Panc1 (cell line): ENCODE data around the gene CASTOR1. TPM values are rescaled to one million over a fixed set of nuclear protein-coding genes. Genes with fewer than 3 reads are reported as not detected.

Source experiments
- ATAC-seq: fragments of 200-7000 bp; cut with Tn5 transposase; 2 replicates; pipeline ENCODE4 v1.9.1; 2020; ENCODE audit warnings: mild to moderate bottlenecking, moderate library complexity
- BruUV-seq: library from RNA; stranded (reverse); fragments of 400-500 nt; replicated peaks from 2 replicates; lab custom pipeline; 2021; lab: Mats Ljungman, UMichigan
- CTCF ChIA-PET: fragments of 300-600 bp; sonication (Branson Sonifier 250); formaldehyde crosslinking; loops from one replicate; lab custom pipeline; 2022; ENCODE audit warnings: antibody characterized with exemption; lab: Charles Lee
- POLR2A ChIA-PET: fragments of 300-600 bp; sonication (Branson Sonifier 250); formaldehyde crosslinking; loops from one replicate; lab custom pipeline; 2022; ENCODE audit warnings: antibody characterized with exemption; lab: Charles Lee
- DNase-seq: peaks from one replicate; pipeline ENCODE4 v3.0.0-alpha.2; 2010; ENCODE audit warnings: low read depth, low spot score
- H3K27ac ChIP-seq: 2 replicates; pipeline ENCODE4 v1.5.1; 2011; ENCODE audit warnings: mild to moderate bottlenecking, low read length, inconsistent platforms
- H3K27me3 ChIP-seq: fragments of 200-500 bp; sonication (Bioruptor generic); 2 replicates; pipeline ENCODE4 v1.6.0; 2014; ENCODE audit warnings: low read length, inconsistent platforms; ENCODE audit not compliant: control insufficient read depth, insufficient read depth
- H3K36me3 ChIP-seq: fragments of 200-500 bp; sonication (Bioruptor generic); 2 replicates; pipeline ENCODE4 v1.5.1; 2014; ENCODE audit warnings: inconsistent platforms, mild to moderate bottlenecking, low read length, moderate library complexity; ENCODE audit not compliant: control insufficient read depth, insufficient read depth
- H3K4me1 ChIP-seq: 2 replicates; pipeline ENCODE4 v1.5.1; 2011; ENCODE audit warnings: inconsistent platforms, mild to moderate bottlenecking, low read length, moderate library complexity; ENCODE audit not compliant: control insufficient read depth, insufficient read depth
- H3K4me3 ChIP-seq, 2 experiments: 2 replicates each; pipeline ENCODE4 v1.5.1; 2011 to 2012; ENCODE audit warnings: low read depth in 2 of 2, low read length in 2 of 2, mild to moderate bottlenecking in 2 of 2, inconsistent platforms in 1 of 2, moderate library complexity in 1 of 2
- H3K9me3 ChIP-seq: fragments of 200-500 bp; sonication (Bioruptor generic); 2 replicates; pipeline ENCODE4 v1.5.1; 2014; ENCODE audit warnings: low read depth, mild to moderate bottlenecking, inconsistent platforms, low read length, moderate library complexity; ENCODE audit not compliant: control insufficient read depth, insufficient read depth
- CTCF ChIP-seq: fragments of 450-650 bp; IDR thresholded peaks from 2 replicates; pipeline ENCODE4 v1.5.1; 2017; ENCODE audit warnings: mild to moderate bottlenecking
- POLR2AphosphoS5 ChIP-seq: IDR thresholded peaks from 2 replicates; pipeline ENCODE4 v1.6.1; 2012; ENCODE audit warnings: mild to moderate bottlenecking, low read depth, low read length, moderate library complexity
- REST ChIP-seq, 2 experiments: IDR thresholded peaks; 2 replicates each; pipeline ENCODE4 v1.6.1; 2011 to 2012; ENCODE audit warnings: low read depth in 2 of 2, control low read depth in 1 of 2, low read length in 1 of 2, mild to moderate bottlenecking in 1 of 2, moderate library complexity in 1 of 2; ENCODE audit not compliant: insufficient read depth in 1 of 2
- SIN3A ChIP-seq: IDR thresholded peaks from 2 replicates; pipeline ENCODE4 v1.6.1; 2012; ENCODE audit warnings: low read depth, mild to moderate bottlenecking, low read length, moderate library complexity, borderline replicate concordance; ENCODE audit not compliant: insufficient read depth
- TCF7L2 ChIP-seq: IDR thresholded peaks from 2 replicates; pipeline ENCODE4 v1.6.1; 2011; ENCODE audit warnings: mild to moderate bottlenecking, low read depth, low read length, inconsistent platforms
- in situ Hi-C: cut with HindIII; loops from 2 replicates; pipeline ENCODE4 v1.10.0; 2016; ENCODE audit warnings: low sequenced_read_pairs, low pct_unique_long_range_greater_than_20kb
- intact Hi-C: fragments of 100-400 bp; cut with micrococcal nuclease; formaldehyde crosslinking; loops from one replicate; pipeline ENCODE4 v1.10.0; 2022; ENCODE audit not compliant: unreplicated experiment
- total RNA-seq: library from RNA; stranded (reverse); gene quantifications from one replicate; pipeline ENCODE4 v1.2.1, GENCODE V29; 2021; ENCODE audit not compliant: unreplicated experiment

The CASTOR1 gene
- total RNA-seq, 1 experiment from 2014 or later, result 6.7 TPM

- intact Hi-C loops, result no loop called here
Measured at GRCh38 chr22:30283342-30283741, 6.0 kb downstream of the CASTOR1 start.

GRCh38 chr22:30282616-30283046 is 6.7 kb downstream of the CASTOR1 start:
- TF ChIP-seq CTCF (no peak), POLR2AphosphoS5 (no peak), TCF7L2 (no peak), SIN3A (no peak), REST (IDR thresholded peaks at IDR 0.05; ENCODE audit: insufficient read depth in 1 of 2, low read depth in 2 of 2, low read length in 1 of 2) (no peak)
- POLR2A ChIA-PET, result no interaction called here
- DNase-seq (no peak), ATAC-seq (no peak)
- intact Hi-C loops, result no loop called here
- H3K27me3 ChIP-seq, result no peaks in the 10 kb centered on the region
- no peak overlapping the region for H3K4me3 ChIP-seq
- CTCF ChIA-PET, result no interaction called here
- no TSS peak for BruUV-seq
- H3K27ac ChIP-seq, result no peak overlapping the region
- H3K4me1 ChIP-seq, result peaks cover 7% of the 10 kb centered on the region
- H3K36me3 ChIP-seq, result no peaks in the 10 kb centered on the region
- in situ Hi-C loops, result no loop called here
- H3K9me3 ChIP-seq, result no peaks in the 10 kb centered on the region

More at GRCh38 chr22:30283342-30283741, 6.0 kb downstream of the CASTOR1 start:
- Histone ChIP-seq H3K9me3 (no peaks in the 10 kb centered on the region), H3K4me3 (no peak overlapping the region), H3K36me3 (no peaks in the 10 kb centered on the region), H3K4me1 (peaks cover 9% of the 10 kb centered on the region), H3K27me3 (no peaks in the 10 kb centered on the region), H3K27ac (no peak overlapping the region)
- TF ChIP-seq TCF7L2 (no peak), SIN3A (no peak), POLR2AphosphoS5 (no peak), REST (IDR thresholded peaks at IDR 0.05; ENCODE audit: insufficient read depth in 1 of 2, low read depth in 2 of 2, low read length in 1 of 2) (no peak), CTCF (no peak)
- ATAC-seq (no peak), DNase-seq (no peak)
- POLR2A ChIA-PET, result no interaction called here
- CTCF ChIA-PET, result no interaction called here
- in situ Hi-C loops, result no loop called here
- BruUV-seq, result no TSS peak
